Skeletal muscle tissue (tissue), 4 donors: ENCODE measurements around the gene ANTKMT. TPM values are rescaled to one million over a fixed set of nuclear protein-coding genes. Genes with fewer than 3 reads are reported as not detected.

Experiments
- H3K27ac ChIP-seq: one replicate; pipeline ENCODE4 v1.7.0; 2013; ENCODE audit warnings: mild to moderate bottlenecking, low read depth, low read length, inconsistent platforms
- H3K27me3 ChIP-seq, 3 donors: one replicate each; pipeline ENCODE4 v1.7.0; 2013; ENCODE audit warnings: low read length in 3 of 3; ENCODE audit not compliant: control insufficient read depth in 3 of 3, insufficient read depth in 3 of 3
- H3K36me3 ChIP-seq, 3 donors: one replicate each; pipeline ENCODE4 v1.7.0; 2013; ENCODE audit warnings: low read length in 3 of 3; ENCODE audit not compliant: control insufficient read depth in 3 of 3, insufficient read depth in 3 of 3
- H3K4me1 ChIP-seq, 3 donors: one replicate each; pipeline ENCODE4 v1.7.0; 2013; ENCODE audit warnings: low read length in 3 of 3, mild to moderate bottlenecking in 3 of 3; ENCODE audit not compliant: control insufficient read depth in 3 of 3, insufficient read depth in 3 of 3
- H3K4me3 ChIP-seq, 3 donors: one replicate each; pipeline ENCODE4 v1.7.0; 2013; ENCODE audit warnings: low read length in 3 of 3
- H3K9ac ChIP-seq, 3 donors: one replicate each; pipeline ENCODE4 v1.7.0; 2013; ENCODE audit warnings: low read length in 3 of 3, mild to moderate bottlenecking in 3 of 3, moderate library complexity in 2 of 3, low read depth in 1 of 3
- H3K9me3 ChIP-seq, 3 donors: one replicate each; pipeline ENCODE4 v1.7.0; 2013; ENCODE audit warnings: low read length in 3 of 3; ENCODE audit not compliant: control insufficient read depth in 3 of 3
- total RNA-seq: library from RNA; depleted of rRNA; stranded (reverse); fragments of >200 nt; gene quantifications from one replicate; pipeline ENCODE4 v1.2.3, GENCODE V29; 2014
- donor health status: Osteomylitis.

ANTKMT gene
- total RNA-seq, 1 donor from 2014 or later: 12.0 TPM

DNA sequence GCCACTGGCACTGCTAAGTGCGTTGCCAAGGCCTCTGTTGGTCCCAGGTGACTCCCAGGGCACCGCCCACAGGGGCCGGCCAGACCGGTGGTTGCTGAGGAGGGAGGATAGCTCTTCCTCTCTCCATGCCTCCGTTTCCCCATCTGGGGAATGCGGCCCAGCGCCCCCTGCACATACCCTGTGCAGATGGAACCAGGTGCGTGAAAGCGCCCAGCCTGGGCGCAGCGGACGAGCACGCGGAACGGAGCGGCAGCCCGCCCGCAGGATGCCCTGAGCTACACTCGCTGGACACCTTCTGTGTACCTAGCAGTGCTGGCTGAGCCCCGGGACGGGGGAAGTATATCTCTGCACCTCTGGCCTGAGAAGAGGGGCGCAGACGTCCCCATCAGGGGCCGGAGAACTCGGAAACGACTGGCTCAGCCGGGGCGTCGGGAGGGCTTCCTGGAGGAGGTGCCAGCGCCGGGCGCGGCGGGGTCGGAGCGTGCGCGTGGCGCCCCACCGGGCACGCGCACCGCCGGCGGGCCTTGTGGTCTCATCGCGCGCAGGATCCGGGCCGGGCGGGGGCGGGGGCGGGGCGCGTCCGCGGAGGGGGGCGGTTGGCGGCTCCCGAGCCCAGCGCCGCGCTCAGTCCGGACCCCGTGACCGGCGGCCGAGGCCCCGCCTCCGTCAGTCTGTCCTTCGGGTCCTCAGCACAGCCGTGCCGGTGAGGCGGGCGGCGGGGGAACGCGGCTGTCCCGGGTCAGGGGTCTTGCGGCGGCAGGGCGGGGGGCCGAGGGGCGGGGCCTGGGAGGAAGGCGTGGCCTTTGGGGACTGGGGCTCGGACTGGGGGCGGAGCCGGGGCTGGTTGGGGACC is 5.7 kb downstream of the ANTKMT start, which contains the start of the genes CCDC78 and HAGHL:
TSS of gene CCDC78 (minus strand) at position 6 of the 853 bp plus-strand sequence. CDS start 76 bp downstream, outside the sequence.
TSS of gene HAGHL (plus strand) at position 669 of the 853 bp plus-strand sequence. CDS start 404 bp downstream, outside the sequence.
- Histone ChIP-seq H3K4me1 (peaks cover 19 to 20% (median 19%) of the 10 kb centered on the region in 3 donors), H3K9me3 (no peaks in the 10 kb centered on the region), H3K4me3 (peak within 1 kb of the TSS; percentile 23 to 54 (median 45)), H3K36me3 (peaks cover 0 to 8% (median 4%) of the 10 kb centered on the region in 3 donors), H3K27me3 (peaks cover 22 to 39% (median 23%) of the 10 kb centered on the region in 3 donors), H3K27ac (no peak within 1 kb of the TSS), H3K9ac (peak within 1 kb of the TSS in 1 of 3 donors; percentile 40)

DNA sequence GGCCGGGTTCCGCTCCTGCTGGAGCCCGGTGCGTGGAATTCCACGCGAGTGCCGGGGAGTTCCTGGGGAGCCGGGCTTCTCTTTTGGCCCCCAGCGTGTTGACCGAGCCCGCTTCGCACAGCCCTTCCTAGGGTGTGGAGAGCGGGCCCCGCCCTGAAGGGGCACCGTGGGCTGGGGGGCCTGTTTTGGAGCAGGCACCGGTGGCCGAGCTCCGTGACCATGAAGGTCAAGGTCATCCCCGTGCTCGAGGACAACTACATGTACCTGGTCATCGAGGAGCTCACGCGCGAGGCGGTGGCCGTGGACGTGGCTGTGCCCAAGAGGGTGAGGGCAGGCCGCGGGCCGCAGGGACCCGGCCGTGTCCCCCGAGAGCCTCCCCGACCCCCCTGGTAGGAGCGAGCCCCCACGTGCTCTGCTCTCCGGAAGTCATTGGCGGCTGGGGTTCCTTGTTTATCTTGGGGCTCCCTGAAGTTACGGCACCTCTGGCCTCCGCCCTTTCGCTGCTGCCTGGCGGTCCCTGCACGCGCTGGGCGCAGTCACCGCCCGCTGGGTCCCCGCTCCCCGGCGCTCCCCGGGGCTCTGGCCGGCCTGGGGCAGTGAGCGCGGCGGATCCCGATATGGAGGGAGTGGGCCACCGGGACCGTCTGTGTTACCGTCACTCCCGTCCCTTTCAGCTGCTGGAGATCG is 6.5 kb downstream of the ANTKMT start:
- H3K27ac ChIP-seq: no peak overlapping the region
- peak overlapping the region; percentile 23 to 54 (median 45) for H3K4me3 ChIP-seq
- H3K4me1 ChIP-seq: peaks cover 15 to 16% (median 16%) of the 10 kb centered on the region in 3 donors
- H3K36me3 ChIP-seq: peaks cover 1 to 11% (median 10%) of the 10 kb centered on the region in 3 donors
- peaks cover 22 to 39% (median 23%) of the 10 kb centered on the region in 3 donors for H3K27me3 ChIP-seq
- no peaks in the 10 kb centered on the region for H3K9me3 ChIP-seq
- H3K9ac ChIP-seq: peak overlapping the region in 1 of 3 donors; percentile 40

- Histone ChIP-seq H3K4me1 (peaks cover 15 to 16% (median 16%) of the 10 kb centered on the region in 3 donors), H3K4me3 (peak overlapping the region in 1 of 3 donors; percentile 22), H3K9ac (no peak overlapping the region), H3K27me3 (peaks cover 22 to 39% (median 23%) of the 10 kb centered on the region in 3 donors), H3K36me3 (peaks cover 10 to 19% (median 16%) of the 10 kb centered on the region in 3 donors), H3K27ac (no peak overlapping the region), H3K9me3 (no peaks in the 10 kb centered on the region)
These were observed 7.4 kb downstream of the ANTKMT start for GRCh38 chr16:728131-728889.

GRCh38 chr16:728890-729744 is 8.2 kb downstream of the ANTKMT start:
- H3K9ac ChIP-seq: no peak overlapping the region
- no peaks in the 10 kb centered on the region for H3K9me3 ChIP-seq
- peaks cover 15 to 16% (median 16%) of the 10 kb centered on the region in 3 donors for H3K4me1 ChIP-seq
- peaks cover 22 to 39% (median 23%) of the 10 kb centered on the region in 3 donors for H3K27me3 ChIP-seq
- H3K27ac ChIP-seq: no peak overlapping the region
- H3K4me3 ChIP-seq: no peak overlapping the region
- H3K36me3 ChIP-seq: peaks cover 18 to 24% (median 23%) of the 10 kb centered on the region in 3 donors

DNA sequence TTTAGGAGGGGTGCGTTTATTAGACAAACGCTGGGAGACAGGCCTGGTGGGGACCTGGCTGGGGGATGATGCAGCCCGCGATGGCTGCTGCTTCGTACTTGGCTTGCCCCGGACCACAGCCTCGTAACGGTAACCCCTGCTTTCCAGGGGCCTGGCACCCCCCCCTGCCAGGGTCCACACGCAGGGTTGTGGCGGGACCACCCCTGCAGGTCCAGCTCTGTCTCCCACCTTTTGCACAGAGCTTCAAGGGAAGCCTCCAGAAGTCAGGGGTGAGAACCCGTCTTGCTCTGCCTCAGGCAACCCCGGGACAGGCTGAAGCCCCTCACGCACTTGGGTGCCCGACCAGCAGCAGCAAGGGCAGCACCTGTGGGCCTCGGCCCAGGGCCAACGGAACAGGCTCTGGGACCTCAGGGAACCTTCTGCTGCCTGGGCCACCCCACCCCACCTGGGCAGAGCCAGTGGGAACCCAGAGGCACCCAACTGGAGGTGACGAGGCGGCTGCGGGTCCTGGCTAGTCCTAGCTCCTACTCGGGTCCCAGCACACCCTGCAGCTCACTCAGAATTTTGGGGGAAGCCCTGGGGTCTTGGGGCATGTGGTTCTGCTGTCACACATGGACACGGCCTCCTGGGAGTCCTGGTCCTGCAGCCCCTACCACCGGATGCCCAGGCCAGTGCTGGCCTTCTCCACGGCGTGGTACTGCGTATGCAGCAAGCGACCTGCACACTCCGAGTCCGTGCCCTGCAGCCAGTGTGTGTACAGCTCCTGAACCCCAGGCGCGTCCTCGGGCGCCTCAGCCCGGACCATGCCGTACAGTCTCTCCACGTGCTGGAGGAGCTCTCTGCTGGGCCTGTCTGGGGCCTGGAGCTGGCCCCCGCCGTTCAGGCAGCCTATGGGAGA is 9.1 kb downstream of the ANTKMT start:
- H3K36me3 ChIP-seq: peaks cover 27 to 32% (median 31%) of the 10 kb centered on the region in 3 donors

GRCh38 chr16:730666-731509 is 9.9 kb downstream of the ANTKMT start:
- Histone ChIP-seq H3K27me3 (peaks cover 15 to 25% (median 16%) of the 10 kb centered on the region in 3 donors), H3K4me1 (peaks cover 15 to 16% (median 16%) of the 10 kb centered on the region in 3 donors), H3K27ac (no peak overlapping the region), H3K9ac (no peak overlapping the region), H3K9me3 (no peaks in the 10 kb centered on the region), H3K36me3 (peaks cover 36 to 39% (median 39%) of the 10 kb centered on the region in 3 donors), H3K4me3 (no peak overlapping the region)

More for the DNA sequence above, 9.1 kb downstream of the ANTKMT start:
- Histone ChIP-seq H3K27me3 (peaks cover 22 to 34% (median 23%) of the 10 kb centered on the region in 3 donors), H3K9ac (no peak overlapping the region), H3K4me1 (peaks cover 15 to 16% (median 16%) of the 10 kb centered on the region in 3 donors), H3K4me3 (no peak overlapping the region), H3K27ac (no peak overlapping the region), H3K9me3 (no peaks in the 10 kb centered on the region)

- H3K9ac ChIP-seq: no peak overlapping the region
- peaks cover 8 to 9% (median 8%) of the 10 kb centered on the region in 3 donors for H3K4me1 ChIP-seq
- H3K9me3 ChIP-seq: no peaks in the 10 kb centered on the region
- H3K36me3 ChIP-seq: peaks cover 50 to 51% (median 50%) of the 10 kb centered on the region in 3 donors
- H3K4me3 ChIP-seq: no peak overlapping the region
- peaks cover 4 to 14% (median 5%) of the 10 kb centered on the region in 3 donors for H3K27me3 ChIP-seq
- no peak overlapping the region for H3K27ac ChIP-seq
These were observed 11.4 kb downstream of the ANTKMT start for GRCh38 chr16:732332-732731.
